OCI-LY1 (cell line): Measurements from ENCODE around the gene CABCOCO1.

Source experiments
- H2AFZ ChIP-seq: fragments of 200-600 bp; sonication (generic), shearing (Covaris generic); 2 replicates; pipeline ENCODE4 v1.6.0; 2014; ENCODE audit warnings: antibody characterized with exemption, mild to moderate bottlenecking, low read length
- H3F3A ChIP-seq: fragments of 200-600 bp; sonication (generic), shearing (Covaris generic); 2 replicates; pipeline ENCODE4 v1.6.0; 2014; ENCODE audit warnings: mild to moderate bottlenecking, antibody characterized with exemption, low read length, moderate library complexity; ENCODE audit not compliant: insufficient read depth
- H3K27ac ChIP-seq: fragments of 200-600 bp; sonication (generic); 2 replicates; pipeline ENCODE4 v1.5.1; 2014; ENCODE audit warnings: low read length, mixed run types, mild to moderate bottlenecking, low read depth; ENCODE audit not compliant: poor library complexity, severe bottlenecking
- H3K27me3 ChIP-seq: fragments of 200-600 bp; sonication (generic); 2 replicates; pipeline ENCODE4 v1.6.0; 2014; ENCODE audit warnings: antibody characterized with exemption, mild to moderate bottlenecking, low read length, moderate library complexity; ENCODE audit not compliant: insufficient read depth
- H3K36me3 ChIP-seq: fragments of 200-600 bp; sonication (generic); 2 replicates; pipeline ENCODE4 v1.6.1; 2014; ENCODE audit warnings: mild to moderate bottlenecking, antibody characterized with exemption, low read length, moderate library complexity, mixed read lengths; ENCODE audit not compliant: insufficient read depth
- H3K4me1 ChIP-seq: fragments of 200-600 bp; sonication (generic); 2 replicates; pipeline ENCODE4 v1.5.1; 2014; ENCODE audit warnings: mild to moderate bottlenecking, low read length, moderate library complexity; ENCODE audit not compliant: insufficient read depth, severe bottlenecking
- H3K4me2 ChIP-seq: fragments of 200-600 bp; sonication (generic), shearing (Covaris generic); 2 replicates; pipeline ENCODE4 v1.6.1; 2014; ENCODE audit warnings: low read length
- H3K4me3 ChIP-seq: fragments of 200-600 bp; sonication (generic); 2 replicates; pipeline ENCODE4 v1.5.1; 2014; ENCODE audit warnings: low read length, low read depth, mild to moderate bottlenecking, mixed read lengths; ENCODE audit not compliant: poor library complexity, severe bottlenecking
- H3K79me2 ChIP-seq: fragments of 200-600 bp; shearing (Covaris generic); 2 replicates; pipeline ENCODE4 v1.6.1; 2016; ENCODE audit warnings: mixed run types, low read length, mixed read lengths; ENCODE audit not compliant: insufficient read depth
- H3K9ac ChIP-seq: fragments of 200-600 bp; sonication (generic), shearing (Covaris generic); 2 replicates; pipeline ENCODE4 v1.6.1; 2014; ENCODE audit warnings: mild to moderate bottlenecking, low read length, mixed read lengths
- H3K9me2 ChIP-seq: fragments of 200-600 bp; sonication (generic), shearing (Covaris generic); 2 replicates; pipeline ENCODE4 v1.6.1; 2014; ENCODE audit warnings: low read depth, mild to moderate bottlenecking, low read length, mixed read lengths
- H3K9me3 ChIP-seq: fragments of 200-600 bp; shearing (Covaris generic); 2 replicates; pipeline ENCODE4 v1.6.1; 2014; ENCODE audit warnings: low read length, mixed read lengths
- H4K20me1 ChIP-seq: fragments of 200-600 bp; sonication (generic), shearing (Covaris generic); 2 replicates; pipeline ENCODE4 v1.6.0; 2016; ENCODE audit warnings: mild to moderate bottlenecking, low read length; ENCODE audit not compliant: insufficient read depth
- EZH2 ChIP-seq: fragments of 200-600 bp; sonication (generic), shearing (Covaris generic); IDR thresholded peaks from 2 replicates; pipeline ENCODE4 v1.8.0; 2017; ENCODE audit warnings: borderline replicate concordance, mixed run types, mild to moderate bottlenecking, antibody characterized with exemption, low read length, moderate library complexity, mixed read lengths
- TF ChIP-seq, protein P1 (sequence below): fragments of 200-600 bp; sonication (generic), shearing (Covaris generic); IDR thresholded peaks from 2 replicates; pipeline ENCODE4 v1.5.1; 2017; ENCODE audit warnings: mild to moderate bottlenecking, antibody characterized with exemption, low read length, moderate library complexity, mixed read lengths

CABCOCO1 gene

DNA sequence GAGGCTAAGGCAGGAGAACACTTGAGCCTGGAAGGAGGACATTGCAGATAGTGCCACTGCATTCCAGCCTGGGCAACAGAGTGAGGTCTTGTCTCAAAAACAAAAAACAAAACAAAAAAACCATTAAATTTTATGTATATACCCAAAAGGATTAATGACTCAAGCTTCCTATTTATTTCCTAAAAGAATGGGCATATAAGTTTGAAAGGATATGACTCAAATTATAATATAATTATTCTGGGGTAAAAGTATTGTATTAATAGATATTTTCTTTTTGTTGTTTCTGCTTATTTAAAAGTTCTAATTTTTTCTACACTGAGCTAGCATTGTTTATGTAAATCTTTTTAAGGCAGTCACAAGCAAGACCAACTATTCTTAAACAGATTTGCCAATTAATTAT lies 42.2 kb upstream of the CABCOCO1 start:
- Histone ChIP-seq H3F3A (no peaks in the 10 kb centered on the region), H3K27me3 (no peaks in the 10 kb centered on the region), H3K4me1 (no peaks in the 10 kb centered on the region), H3K27ac (no peak overlapping the region), H3K79me2 (no peaks in the 10 kb centered on the region), H3K9ac (no peak overlapping the region), H2AFZ (no peak overlapping the region), H3K4me3 (no peak overlapping the region), H3K9me2 (no peaks in the 10 kb centered on the region), H3K36me3 (no peaks in the 10 kb centered on the region), H4K20me1 (no peaks in the 10 kb centered on the region), H3K9me3 (no peaks in the 10 kb centered on the region), H3K4me2 (no peak overlapping the region)
- TF ChIP-seq, protein P1, sequence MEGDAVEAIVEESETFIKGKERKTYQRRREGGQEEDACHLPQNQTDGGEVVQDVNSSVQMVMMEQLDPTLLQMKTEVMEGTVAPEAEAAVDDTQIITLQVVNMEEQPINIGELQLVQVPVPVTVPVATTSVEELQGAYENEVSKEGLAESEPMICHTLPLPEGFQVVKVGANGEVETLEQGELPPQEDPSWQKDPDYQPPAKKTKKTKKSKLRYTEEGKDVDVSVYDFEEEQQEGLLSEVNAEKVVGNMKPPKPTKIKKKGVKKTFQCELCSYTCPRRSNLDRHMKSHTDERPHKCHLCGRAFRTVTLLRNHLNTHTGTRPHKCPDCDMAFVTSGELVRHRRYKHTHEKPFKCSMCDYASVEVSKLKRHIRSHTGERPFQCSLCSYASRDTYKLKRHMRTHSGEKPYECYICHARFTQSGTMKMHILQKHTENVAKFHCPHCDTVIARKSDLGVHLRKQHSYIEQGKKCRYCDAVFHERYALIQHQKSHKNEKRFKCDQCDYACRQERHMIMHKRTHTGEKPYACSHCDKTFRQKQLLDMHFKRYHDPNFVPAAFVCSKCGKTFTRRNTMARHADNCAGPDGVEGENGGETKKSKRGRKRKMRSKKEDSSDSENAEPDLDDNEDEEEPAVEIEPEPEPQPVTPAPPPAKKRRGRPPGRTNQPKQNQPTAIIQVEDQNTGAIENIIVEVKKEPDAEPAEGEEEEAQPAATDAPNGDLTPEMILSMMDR: no peak
- no peak for TF ChIP-seq EZH2

DNA sequence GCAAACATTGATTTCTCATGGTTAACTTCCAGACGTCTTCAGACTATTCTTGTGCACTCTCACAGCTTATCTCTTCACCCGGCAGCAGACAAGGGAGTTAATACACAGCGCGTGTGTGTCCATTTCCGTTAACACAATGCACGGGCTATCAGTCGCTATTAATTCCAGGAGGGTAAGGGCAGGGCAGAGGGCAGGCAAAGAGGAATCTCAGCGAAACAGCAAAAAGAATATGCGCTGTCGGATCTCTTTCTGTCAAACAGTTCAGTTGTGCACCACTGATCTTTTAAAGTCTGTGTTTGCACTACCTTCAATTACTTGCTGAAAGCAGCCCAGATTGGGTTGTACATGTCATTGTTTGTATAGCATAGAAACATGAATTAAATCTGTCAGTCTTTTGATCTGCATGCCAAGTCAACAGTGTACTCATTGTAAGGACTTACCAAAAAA lies 41.1 kb upstream of the CABCOCO1 start:
- Histone ChIP-seq H3F3A (no peaks in the 10 kb centered on the region), H2AFZ (no peak overlapping the region), H3K4me1 (no peaks in the 10 kb centered on the region), H3K9me2 (no peaks in the 10 kb centered on the region), H3K36me3 (no peaks in the 10 kb centered on the region), H3K9me3 (no peaks in the 10 kb centered on the region), H3K27ac (no peak overlapping the region), H3K79me2 (no peaks in the 10 kb centered on the region), H3K4me2 (no peak overlapping the region), H3K4me3 (no peak overlapping the region), H4K20me1 (no peaks in the 10 kb centered on the region), H3K9ac (no peak overlapping the region), H3K27me3 (no peaks in the 10 kb centered on the region)
- no peak for TF ChIP-seq EZH2
- TF ChIP-seq, protein P1: no peak

DNA sequence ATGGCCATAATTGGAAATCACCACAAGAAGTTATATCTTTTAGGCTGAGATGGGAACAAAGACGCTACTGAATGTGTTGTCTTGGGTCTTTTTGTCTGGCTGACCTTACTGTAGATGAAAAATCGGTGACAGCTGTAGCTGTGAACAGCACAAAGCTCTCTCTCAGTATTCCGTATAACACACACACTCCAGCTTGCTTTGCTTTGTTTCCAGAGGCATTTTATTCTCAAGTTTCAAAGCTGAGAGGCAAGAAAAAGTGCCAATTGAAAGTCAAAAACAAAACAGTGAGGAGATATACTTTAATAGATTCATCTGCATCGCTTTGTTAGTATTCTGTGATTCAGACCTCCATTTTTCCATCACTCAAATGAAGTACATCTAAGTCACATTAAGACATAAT lies 39.6 kb upstream of the CABCOCO1 start:
- H3K4me1 ChIP-seq: no peaks in the 10 kb centered on the region
- no peaks in the 10 kb centered on the region for H3K9me3 ChIP-seq
- no peak overlapping the region for H3K9ac ChIP-seq
- H3K27me3 ChIP-seq: no peaks in the 10 kb centered on the region
- no peak overlapping the region for H3K4me3 ChIP-seq
- H3K9me2 ChIP-seq: no peaks in the 10 kb centered on the region
- no peak overlapping the region for H3K4me2 ChIP-seq
- no peaks in the 10 kb centered on the region for H4K20me1 ChIP-seq
- no peak overlapping the region for H3K27ac ChIP-seq
- TF ChIP-seq, protein P1: no peak
- no peak for TF ChIP-seq EZH2
- no peaks in the 10 kb centered on the region for H3K36me3 ChIP-seq
- no peaks in the 10 kb centered on the region for H3K79me2 ChIP-seq
- H2AFZ ChIP-seq: no peak overlapping the region
- no peaks in the 10 kb centered on the region for H3F3A ChIP-seq
